Measurements from ENCODE around the gene PCSK7. TPM values are rescaled to one million over a fixed set of nuclear protein-coding genes. Genes with fewer than 3 reads are reported as not detected.

PCSK7 gene
- total RNA-seq, 2 experiments from 2014 or later, result 229 to 247 TPM

DNA sequence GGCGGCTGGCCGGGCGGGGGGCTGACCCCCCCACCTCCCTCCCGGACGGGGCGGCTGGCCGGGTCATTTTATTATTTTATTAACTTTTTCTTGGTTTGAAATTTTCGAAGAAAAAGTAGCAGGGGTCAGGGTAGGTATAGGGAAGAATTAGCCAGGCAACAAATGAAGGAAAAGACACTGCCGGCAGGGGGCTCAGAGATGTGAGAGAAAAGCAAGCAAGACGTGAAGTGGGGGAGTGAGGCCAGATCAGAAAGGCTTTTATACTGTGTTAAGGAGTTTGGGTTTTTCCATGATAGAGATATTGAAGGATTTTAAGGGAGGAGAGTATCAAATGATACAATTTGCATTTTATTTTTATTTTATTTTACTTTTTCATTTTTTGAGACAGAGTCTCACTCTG lies 19.6 kb upstream of the PCSK7 start:
- no peaks in the 10 kb centered on the region for H3K4me1 Mint-ChIP-seq (ENCODE audit: low read depth)
- no peak overlapping the region for H3K4me3 ChIP-seq (ENCODE audit: low read length)
- H3K27me3 ChIP-seq (ENCODE audit: control insufficient read depth in 1 of 2, insufficient read depth in 2 of 2, low read length in 2 of 2), result no peaks in the 10 kb centered on the region
- TF ChIP-seq, protein P1, sequence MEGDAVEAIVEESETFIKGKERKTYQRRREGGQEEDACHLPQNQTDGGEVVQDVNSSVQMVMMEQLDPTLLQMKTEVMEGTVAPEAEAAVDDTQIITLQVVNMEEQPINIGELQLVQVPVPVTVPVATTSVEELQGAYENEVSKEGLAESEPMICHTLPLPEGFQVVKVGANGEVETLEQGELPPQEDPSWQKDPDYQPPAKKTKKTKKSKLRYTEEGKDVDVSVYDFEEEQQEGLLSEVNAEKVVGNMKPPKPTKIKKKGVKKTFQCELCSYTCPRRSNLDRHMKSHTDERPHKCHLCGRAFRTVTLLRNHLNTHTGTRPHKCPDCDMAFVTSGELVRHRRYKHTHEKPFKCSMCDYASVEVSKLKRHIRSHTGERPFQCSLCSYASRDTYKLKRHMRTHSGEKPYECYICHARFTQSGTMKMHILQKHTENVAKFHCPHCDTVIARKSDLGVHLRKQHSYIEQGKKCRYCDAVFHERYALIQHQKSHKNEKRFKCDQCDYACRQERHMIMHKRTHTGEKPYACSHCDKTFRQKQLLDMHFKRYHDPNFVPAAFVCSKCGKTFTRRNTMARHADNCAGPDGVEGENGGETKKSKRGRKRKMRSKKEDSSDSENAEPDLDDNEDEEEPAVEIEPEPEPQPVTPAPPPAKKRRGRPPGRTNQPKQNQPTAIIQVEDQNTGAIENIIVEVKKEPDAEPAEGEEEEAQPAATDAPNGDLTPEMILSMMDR (IDR thresholded peaks at IDR 0.05), result no peak
- ChIA-PET CTCF (no interaction called here), POLR2A (no interaction called here)
- DNase-seq, result no peak
- no peaks in the 10 kb centered on the region for H3K27me3 Mint-ChIP-seq
- H3K9me3 Mint-ChIP-seq, result no peaks in the 10 kb centered on the region
- no peaks in the 10 kb centered on the region for H3K4me1 ChIP-seq (ENCODE audit: insufficient read depth, low read length)
- H3K9me3 ChIP-seq (ENCODE audit: control insufficient read depth in 1 of 2, insufficient read depth in 1 of 2, low read length in 2 of 2), result no peaks in the 10 kb centered on the region
- H3K27ac ChIP-seq (ENCODE audit: low read depth in 1 of 2, low read length in 2 of 2), result no peak overlapping the region
- no peak for ATAC-seq (ENCODE audit: poor library complexity)
- intact Hi-C loops (cut with DNase I, micrococcal nuclease), result no loop called here
- peaks cover 46% of the 10 kb centered on the region for H3K36me3 ChIP-seq (ENCODE audit: insufficient read depth, low read length)
- peaks cover 73% of the 10 kb centered on the region for H3K36me3 Mint-ChIP-seq (ENCODE audit: low read depth)
- no peak overlapping the region for H3K4me3 Mint-ChIP-seq
- no peak overlapping the region for H3K27ac Mint-ChIP-seq

DNA sequence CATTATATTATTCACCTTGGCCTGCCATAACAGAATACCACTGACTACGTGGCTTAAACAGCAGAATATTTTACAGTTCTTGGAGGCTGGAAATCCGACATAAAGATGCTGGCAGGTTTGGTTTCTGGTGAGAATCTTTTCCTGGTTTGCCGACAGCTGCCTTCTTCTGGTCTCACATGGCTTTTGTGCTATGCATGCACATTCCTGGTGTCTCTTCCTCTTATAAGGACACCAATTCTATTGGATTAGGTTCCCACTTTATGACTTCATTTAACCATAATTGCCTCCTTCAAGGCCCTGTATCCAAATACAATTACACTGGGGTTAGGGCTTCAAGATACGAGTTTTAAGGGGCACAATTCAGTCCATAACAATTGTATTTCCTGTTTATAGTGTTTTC lies 17.7 kb upstream of the PCSK7 start:
- Histone ChIP-seq H3K4me3 (ENCODE audit: low read length) (no peak overlapping the region), H3K4me1 (ENCODE audit: insufficient read depth, low read length) (no peaks in the 10 kb centered on the region), H3K9me3 (ENCODE audit: control insufficient read depth in 1 of 2, insufficient read depth in 1 of 2, low read length in 2 of 2) (no peaks in the 10 kb centered on the region), H3K27ac (ENCODE audit: low read depth in 1 of 2, low read length in 2 of 2) (no peak overlapping the region), H3K36me3 (ENCODE audit: insufficient read depth, low read length) (peaks cover 53% of the 10 kb centered on the region), H3K27me3 (ENCODE audit: control insufficient read depth in 1 of 2, insufficient read depth in 2 of 2, low read length in 2 of 2) (no peaks in the 10 kb centered on the region)
- H3K4me3 Mint-ChIP-seq, result no peak overlapping the region
- CTCF ChIA-PET, result no interaction called here
- TF ChIP-seq, protein P1 (IDR thresholded peaks at IDR 0.05), result no peak
- ATAC-seq (ENCODE audit: poor library complexity), result no peak
- no peaks in the 10 kb centered on the region for H3K4me1 Mint-ChIP-seq (ENCODE audit: low read depth)
- intact Hi-C loops (cut with DNase I, micrococcal nuclease), result no loop called here
- H3K27me3 Mint-ChIP-seq, result no peaks in the 10 kb centered on the region
- POLR2A ChIA-PET, result no interaction called here
- H3K27ac Mint-ChIP-seq, result no peak overlapping the region
- DNase-seq, result no peak
- H3K36me3 Mint-ChIP-seq (ENCODE audit: low read depth), result peaks cover 68% of the 10 kb centered on the region
- H3K9me3 Mint-ChIP-seq, result no peaks in the 10 kb centered on the region

DNA sequence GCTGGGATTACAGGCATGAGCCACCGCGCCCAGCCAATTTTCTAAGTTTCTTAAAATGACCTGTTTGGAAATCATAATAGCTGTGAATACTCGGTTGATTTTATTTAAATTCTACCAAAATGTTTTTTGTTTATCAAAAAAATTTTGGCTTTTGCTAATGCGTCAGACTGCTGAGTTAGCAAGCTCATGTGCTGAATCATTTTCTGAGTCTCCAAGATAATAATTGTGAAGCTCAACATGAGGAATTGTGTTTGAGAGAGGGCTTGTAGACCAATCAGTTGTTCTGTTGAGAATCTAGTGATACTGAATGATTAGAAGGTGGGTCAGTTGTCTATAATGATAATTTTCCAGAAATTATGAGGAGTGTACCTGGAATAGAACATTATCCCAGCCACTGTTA lies 16.5 kb upstream of the PCSK7 start:
- peaks cover 68% of the 10 kb centered on the region for H3K36me3 Mint-ChIP-seq (ENCODE audit: low read depth)
- H3K4me3 Mint-ChIP-seq, result no peak overlapping the region
- H3K9me3 Mint-ChIP-seq, result no peaks in the 10 kb centered on the region
- intact Hi-C loops (cut with DNase I, micrococcal nuclease), result no loop called here
- H3K27ac Mint-ChIP-seq, result no peak overlapping the region
- Histone ChIP-seq H3K4me1 (ENCODE audit: insufficient read depth, low read length) (no peaks in the 10 kb centered on the region), H3K4me3 (ENCODE audit: low read length) (no peak overlapping the region), H3K27me3 (ENCODE audit: control insufficient read depth in 1 of 2, insufficient read depth in 2 of 2, low read length in 2 of 2) (no peaks in the 10 kb centered on the region), H3K9me3 (ENCODE audit: control insufficient read depth in 1 of 2, insufficient read depth in 1 of 2, low read length in 2 of 2) (no peaks in the 10 kb centered on the region), H3K36me3 (ENCODE audit: insufficient read depth, low read length) (peaks cover 58% of the 10 kb centered on the region), H3K27ac (ENCODE audit: low read depth in 1 of 2, low read length in 2 of 2) (no peak overlapping the region)
- TF ChIP-seq, protein P1 (IDR thresholded peaks at IDR 0.05), result no peak
- DNase-seq (no peak), ATAC-seq (ENCODE audit: poor library complexity) (no peak)
- no peaks in the 10 kb centered on the region for H3K27me3 Mint-ChIP-seq
- H3K4me1 Mint-ChIP-seq (ENCODE audit: low read depth), result no peaks in the 10 kb centered on the region
- ChIA-PET CTCF (interaction anchor here (0.6 kb wide), 1 partner anchor 265 kb away, joined by 3 read pairs; no protein-coding TSS in a partner anchor), POLR2A (interaction anchor here (0.6 to 0.9 kb wide), 2 partner anchors 8 to 71 kb away, joined by 3 read pairs; no protein-coding TSS in a partner anchor)
